HAP-1 (cell line): ENCODE measurements around the gene PRAMEF7.
"Not testable (repeated sequence)": the region's sequence is repeated elsewhere in the genome, so short reads cannot be mapped to it uniquely, and the experiment has no call there.

ENCODE experiments used
- DNase-seq, 2 experiments: peaks; one replicate each; pipeline ENCODE4 v3.0.0-alpha.2; 2016 to 2020; ENCODE audit warnings: low spot score in 2 of 2
- H3K27me3 ChIP-seq: fragments of 250-450 bp; sonication (Bioruptor Pico); 2 replicates; pipeline ENCODE4 v1.5.1; 2020; ENCODE audit warnings: low read depth, mild to moderate bottlenecking, moderate library complexity
- H3K36me3 ChIP-seq: fragments of 250-450 bp; sonication (Bioruptor Pico); replicated peaks from 2 replicates; pipeline ENCODE4 v1.5.1; 2020; ENCODE audit warnings: mild to moderate bottlenecking
- H3K4me1 ChIP-seq: fragments of 250-450 bp; sonication (Bioruptor Pico); 2 replicates; pipeline ENCODE4 v1.5.1; 2020; ENCODE audit warnings: mild to moderate bottlenecking
- H3K4me3 ChIP-seq: fragments of 250-450 bp; sonication (Bioruptor Pico); 2 replicates; pipeline ENCODE4 v1.5.1; 2020; ENCODE audit warnings: mild to moderate bottlenecking, moderate library complexity
- H3K9me3 ChIP-seq: fragments of 250-450 bp; sonication (Bioruptor Pico); 2 replicates; pipeline ENCODE4 v1.5.1; 2020; ENCODE audit warnings: mild to moderate bottlenecking, moderate library complexity
- in situ Hi-C: fragments of 300-500 bp; cut with MboI; formaldehyde crosslinking; loops from 3 replicates; pipeline ENCODE4 v1.14.3; 2020; ENCODE audit warnings: low sequenced_read_pairs, inconsistent platforms, mixed read lengths

Gene PRAMEF7

DNA sequence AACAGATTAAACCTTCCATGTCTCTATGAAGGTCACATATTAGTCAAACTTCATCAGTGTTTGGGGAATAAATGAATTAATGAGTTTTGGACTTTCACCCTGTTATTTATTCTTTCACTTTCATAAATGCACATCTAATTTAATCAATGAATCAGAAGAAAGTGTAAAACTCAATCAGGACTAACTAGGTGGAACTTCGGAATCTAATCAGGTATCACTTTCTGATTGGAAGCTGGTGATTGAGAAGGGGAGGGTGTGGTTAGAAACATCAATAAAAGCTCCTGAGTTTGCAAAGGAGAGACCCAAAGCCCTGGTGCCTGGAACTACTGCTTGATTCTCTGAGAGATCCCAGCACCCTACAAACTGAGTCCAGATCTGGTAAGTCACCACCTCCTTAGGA is at the start of gene PRAMEF7:
PRAMEF7 (plus strand) TSS at position 301 of the 400 bp plus-strand sequence. CDS start 1,083 bp downstream, outside the sequence.
- H3K4me1 ChIP-seq, H3K36me3 ChIP-seq, DNase-seq, H3K27me3 ChIP-seq, H3K4me3 ChIP-seq, H3K9me3 ChIP-seq, in situ Hi-C loops: not testable (repeated sequence)

DNA sequence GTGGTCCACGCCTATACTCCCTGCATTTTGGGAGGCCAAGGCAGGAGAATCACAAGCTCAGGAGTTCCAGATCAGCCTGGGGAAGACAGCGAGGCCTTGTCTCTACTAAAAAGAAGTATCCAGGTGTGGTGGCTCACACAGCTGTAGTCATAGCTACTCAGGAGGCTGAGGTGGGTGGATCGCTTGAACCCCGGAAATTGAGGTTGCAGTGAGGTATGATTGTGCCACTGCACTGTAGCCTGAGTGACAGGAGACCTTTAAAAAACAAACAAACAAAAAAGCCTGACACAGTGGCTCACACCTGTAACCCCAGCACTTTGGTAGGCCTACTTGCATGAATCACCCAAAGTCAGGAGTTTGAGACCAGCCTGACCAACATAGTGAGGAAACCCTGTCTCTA is 38.0 kb upstream of the PRAMEF7 start:
- DNase-seq, H3K4me3 ChIP-seq, H3K9me3 ChIP-seq, H3K4me1 ChIP-seq, H3K36me3 ChIP-seq, H3K27me3 ChIP-seq, in situ Hi-C loops: not testable (repeated sequence)

DNA sequence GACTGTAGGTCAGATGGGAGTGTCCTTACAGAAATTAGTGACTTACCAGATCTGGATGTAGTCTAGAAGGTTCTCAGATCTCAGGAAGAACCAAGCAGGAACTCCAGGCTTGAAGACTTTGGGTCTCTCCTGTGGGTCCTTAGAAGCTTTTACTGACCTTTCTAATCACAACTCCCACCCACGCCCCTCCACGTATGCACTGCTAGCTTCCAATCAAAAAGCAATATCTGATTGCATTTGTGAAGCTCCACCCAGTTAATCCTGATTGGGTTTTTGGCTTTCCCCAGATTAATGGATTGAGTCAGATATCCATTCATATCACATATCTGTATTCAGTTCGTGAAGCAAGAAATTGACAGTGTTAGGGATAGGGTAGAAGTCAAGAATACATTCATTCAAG is 30.3 kb upstream of the PRAMEF7 start, which contains the start of gene PRAMEF4:
PRAMEF4 (minus strand) TSS at position 101 of the 400 bp plus-strand sequence. CDS start 2,807 bp downstream, outside the sequence.
- H3K27me3 ChIP-seq, in situ Hi-C loops, H3K36me3 ChIP-seq, H3K4me3 ChIP-seq, H3K9me3 ChIP-seq, DNase-seq, H3K4me1 ChIP-seq: not testable (repeated sequence)

DNA sequence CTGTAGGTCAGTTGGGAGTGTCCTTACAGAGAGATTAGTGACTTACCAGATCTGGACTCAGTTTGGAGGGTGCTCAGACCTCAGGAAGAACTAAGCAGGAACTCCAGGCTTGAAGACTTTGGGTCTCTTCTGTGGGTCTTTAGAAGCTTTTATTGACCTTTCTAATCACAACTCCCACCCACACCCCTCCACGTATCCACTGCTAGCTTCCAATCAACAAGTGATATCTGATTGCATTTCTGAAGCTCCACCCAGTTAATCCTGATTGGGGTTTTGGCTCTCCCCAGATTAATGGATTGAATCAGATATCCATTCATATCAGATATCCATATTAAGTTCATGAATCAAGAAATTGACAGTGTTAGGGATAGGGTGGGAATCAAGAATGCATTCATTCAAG is 18.2 kb upstream of the PRAMEF7 start, which contains the start of gene PRAMEF10:
PRAMEF10 (minus strand) TSS at position 101 of the 400 bp plus-strand sequence. CDS start 2,423 bp downstream, outside the sequence.
- DNase-seq, H3K9me3 ChIP-seq, H3K27me3 ChIP-seq, in situ Hi-C loops, H3K36me3 ChIP-seq, H3K4me3 ChIP-seq, H3K4me1 ChIP-seq: not testable (repeated sequence)

DNA sequence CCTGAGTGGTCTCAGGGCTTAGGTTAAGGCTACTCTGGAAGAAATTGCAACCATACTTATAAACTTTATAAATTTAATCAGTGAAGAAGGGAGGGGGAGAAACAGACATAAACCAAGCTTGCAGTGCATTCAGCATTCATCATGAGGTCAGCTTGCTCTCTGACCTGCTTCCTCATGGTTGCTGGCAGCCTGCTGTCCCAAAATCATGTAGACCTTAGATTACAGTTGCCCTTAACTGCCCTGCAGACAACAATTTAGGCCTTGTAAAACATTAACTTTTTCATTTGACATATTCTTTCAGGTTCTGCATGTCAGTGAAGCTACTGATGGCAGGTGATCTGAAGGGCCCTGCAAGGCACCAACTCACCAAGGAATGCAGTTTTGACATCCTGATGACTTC is 17.2 kb upstream of the PRAMEF7 start:
- H3K4me3 ChIP-seq, H3K9me3 ChIP-seq, H3K36me3 ChIP-seq, H3K27me3 ChIP-seq, H3K4me1 ChIP-seq, DNase-seq, in situ Hi-C loops: not testable (repeated sequence)

DNA sequence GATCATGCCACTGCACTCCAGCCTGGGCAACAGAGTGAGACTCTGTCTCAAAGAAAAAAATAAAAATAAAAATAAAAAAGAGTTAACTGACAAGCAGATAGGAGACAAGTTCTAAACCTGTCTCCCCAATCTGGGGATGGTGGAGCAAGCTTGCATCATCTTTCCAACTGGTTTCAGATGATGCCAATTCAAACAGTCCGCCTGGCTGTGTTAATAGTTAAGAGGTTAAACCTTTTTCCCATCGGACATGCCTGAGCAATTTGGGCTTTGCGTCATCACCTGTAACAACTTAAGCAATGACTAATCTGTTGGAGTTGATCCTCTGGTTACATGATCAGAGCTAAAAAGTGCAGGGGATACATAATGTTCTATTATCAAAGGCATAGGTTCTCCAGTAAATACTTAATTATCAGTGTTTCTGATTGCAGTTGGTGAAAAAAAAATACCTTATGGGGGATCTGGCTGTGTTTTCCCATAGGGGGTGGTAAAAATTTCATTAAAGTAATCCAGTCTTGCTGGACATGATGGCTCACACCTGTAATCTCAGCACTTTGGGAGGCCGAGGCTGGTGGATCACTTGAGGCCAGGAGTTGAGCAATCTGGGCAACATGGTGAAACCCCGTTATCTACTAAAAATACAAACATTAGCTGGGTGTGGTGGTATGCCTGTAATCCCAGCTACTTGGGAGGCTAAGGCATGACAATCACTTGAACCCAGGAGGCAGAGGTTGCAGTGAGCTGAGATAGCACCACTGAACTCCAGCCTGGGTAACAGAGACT is 12.4 kb upstream of the PRAMEF7 start:
- H3K36me3 ChIP-seq, H3K4me1 ChIP-seq, DNase-seq, H3K4me3 ChIP-seq, H3K27me3 ChIP-seq, in situ Hi-C loops, H3K9me3 ChIP-seq: not testable (repeated sequence)

DNA sequence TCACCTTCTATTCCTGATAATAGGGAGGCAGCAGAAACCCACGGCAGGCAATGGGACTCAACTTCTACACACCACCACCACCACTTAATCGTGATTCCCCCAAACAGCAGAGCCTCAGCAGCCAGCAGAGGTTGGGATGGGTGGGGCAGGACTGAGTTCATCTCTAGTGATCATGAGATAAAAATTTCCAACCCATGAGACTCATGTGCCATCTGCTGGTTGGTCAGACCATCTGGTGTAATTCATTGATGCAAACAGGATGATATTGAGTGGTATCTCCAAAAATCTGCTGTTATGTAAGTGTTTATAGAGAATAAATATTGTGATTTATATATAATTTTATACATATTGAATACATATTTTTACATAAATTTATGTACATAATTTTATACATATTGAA is 5.3 kb downstream of the PRAMEF7 start:
- H3K9me3 ChIP-seq, H3K27me3 ChIP-seq, H3K36me3 ChIP-seq, H3K4me3 ChIP-seq, H3K4me1 ChIP-seq, DNase-seq, in situ Hi-C loops: not testable (repeated sequence)

DNA sequence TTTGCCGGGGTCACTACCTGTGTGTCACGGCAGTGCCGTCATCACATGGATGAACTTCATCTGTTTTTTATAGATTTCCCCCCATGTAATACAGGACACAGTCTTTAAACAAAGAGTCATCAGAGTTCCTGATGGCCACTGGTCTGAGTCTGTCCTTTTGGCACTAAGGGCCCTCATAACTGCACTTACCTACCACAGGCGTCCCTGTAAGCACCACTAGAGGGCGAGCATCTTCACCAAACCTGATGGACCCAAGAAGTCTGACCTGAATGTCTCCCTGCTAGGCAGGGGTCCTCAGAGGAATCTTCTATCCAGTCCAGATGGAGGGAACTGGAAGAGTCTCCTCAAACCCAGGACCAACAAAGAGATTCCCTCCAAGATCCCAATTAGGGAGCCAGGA is 8.0 kb downstream of the PRAMEF7 start:
- H3K9me3 ChIP-seq, H3K4me3 ChIP-seq, in situ Hi-C loops, H3K27me3 ChIP-seq, DNase-seq, H3K4me1 ChIP-seq, H3K36me3 ChIP-seq: not testable (repeated sequence)

DNA sequence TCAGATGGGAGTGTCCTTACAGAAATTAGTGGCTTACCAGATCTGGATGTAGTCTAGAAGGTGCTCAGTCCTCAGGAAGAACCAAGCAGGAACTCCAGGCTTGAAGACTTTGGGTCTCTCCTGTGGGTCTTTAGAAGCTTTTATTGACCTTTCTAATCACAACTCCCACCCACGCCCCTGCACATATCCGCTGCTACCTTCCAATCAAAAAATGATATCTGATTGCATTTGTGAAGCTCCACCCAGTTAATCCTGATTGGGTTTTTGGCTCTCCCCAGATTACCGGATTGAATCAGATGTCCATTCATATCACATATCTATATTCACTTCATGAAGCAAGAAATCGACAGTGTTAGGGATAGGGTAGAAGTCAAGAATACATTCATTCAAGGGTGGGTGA is 31.1 kb downstream of the PRAMEF7 start, which contains the start of gene PRAMEF6:
PRAMEF6 (minus strand) TSS at position 101 of the 400 bp plus-strand sequence. CDS start 5,062 bp downstream, outside the sequence.
- H3K4me3 ChIP-seq, in situ Hi-C loops, H3K9me3 ChIP-seq: not testable (repeated sequence)

More for the DNA sequence above, 31.1 kb downstream of the PRAMEF7 start, which contains the start of gene PRAMEF6:
- not testable (repeated sequence) for H3K36me3 ChIP-seq, H3K27me3 ChIP-seq, DNase-seq, H3K4me1 ChIP-seq
